Endothelial cell of hepatic sinusoid (primary cell): ENCODE measurements around the gene SYNGR2.

Experiments used
- in situ Hi-C: cut with HindIII; loops from 2 replicates; pipeline ENCODE4 v1.10.0; 2017; ENCODE audit warnings: low sequenced_read_pairs

Gene SYNGR2

GRCh38 chr17:78129351-78130089, 38.9 kb upstream of the SYNGR2 start:
- in situ Hi-C loops, result no loop called here

GRCh38 chr17:78130090-78130436, 38.3 kb upstream of the SYNGR2 start:
- in situ Hi-C loops, result no loop called here

DNA sequence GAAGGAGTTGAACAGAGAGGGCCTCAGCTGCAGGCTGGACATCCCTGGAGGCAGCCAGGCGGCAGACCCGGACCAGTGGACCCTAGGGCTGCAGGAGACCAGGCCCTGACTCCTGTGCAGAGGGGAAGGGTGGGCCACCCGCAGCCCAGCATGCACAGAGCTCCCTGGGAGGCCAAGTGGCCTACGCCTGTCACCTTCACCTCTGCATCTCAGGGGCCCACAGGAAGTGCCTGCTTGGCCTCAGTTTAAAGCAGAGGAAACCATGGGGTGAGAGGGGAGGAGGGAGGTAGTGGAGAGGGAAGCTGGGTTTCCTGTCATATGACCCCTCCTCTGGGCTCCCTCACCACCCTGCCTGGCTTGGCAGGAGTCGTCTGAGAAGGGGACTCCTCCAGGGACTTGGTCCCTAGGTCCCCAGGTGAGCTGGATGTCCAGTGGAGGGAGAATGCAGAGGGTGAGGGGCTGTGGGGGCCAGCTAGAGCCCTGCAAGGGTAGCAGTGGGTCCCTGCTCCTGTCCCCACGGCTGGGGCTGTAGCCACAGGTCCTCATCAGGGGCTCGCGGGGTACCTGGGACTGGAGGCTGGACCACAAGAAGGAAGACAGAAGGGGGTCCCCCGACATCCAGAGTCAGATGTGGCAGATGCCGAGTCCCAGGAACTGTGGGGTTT, 37.8 kb upstream of the SYNGR2 start, which contains the start of gene TMC8:
Gene TMC8, plus strand, starts transcription at position 335 of the 665 bp plus-strand sequence. CDS start 818 bp downstream, outside the sequence.
- in situ Hi-C loops, result no loop called here

- in situ Hi-C loops, result no loop called here
These were observed 37.0 kb upstream of the SYNGR2 start for GRCh38 chr17:78131172-78132083.

DNA sequence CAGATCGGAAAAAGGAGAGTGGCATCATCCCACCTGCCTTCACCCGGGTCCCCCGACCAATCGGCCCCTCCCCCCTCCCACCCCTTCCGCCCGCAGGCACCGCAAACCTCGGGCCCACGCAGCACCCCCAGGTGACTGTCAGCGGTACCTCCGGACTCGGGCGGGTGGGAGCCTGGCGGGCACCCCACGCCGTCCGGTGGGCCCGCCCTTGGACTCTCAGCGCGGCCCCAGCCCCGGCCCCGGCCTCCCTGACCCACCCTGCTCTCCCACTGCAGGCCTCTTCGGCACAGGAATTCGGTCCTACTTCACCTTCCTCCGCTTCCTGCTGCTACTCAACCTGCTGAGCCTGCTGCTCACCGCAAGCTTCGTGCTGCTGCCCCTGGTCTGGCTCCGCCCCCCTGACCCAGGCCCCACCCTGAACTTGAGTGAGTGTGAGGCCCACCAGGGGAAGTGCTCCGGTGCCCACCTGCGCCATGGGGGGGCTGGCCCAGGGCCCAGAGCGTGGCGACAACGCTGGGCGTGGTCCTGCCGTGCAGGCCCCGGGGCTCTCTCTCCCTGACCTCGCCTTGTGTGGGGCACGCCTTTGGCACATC, 36.2 kb upstream of the SYNGR2 start:
- in situ Hi-C loops, result no loop called here

- in situ Hi-C loops, result no loop called here
These were observed 35.6 kb upstream of the SYNGR2 start for GRCh38 chr17:78132767-78133178.

DNA sequence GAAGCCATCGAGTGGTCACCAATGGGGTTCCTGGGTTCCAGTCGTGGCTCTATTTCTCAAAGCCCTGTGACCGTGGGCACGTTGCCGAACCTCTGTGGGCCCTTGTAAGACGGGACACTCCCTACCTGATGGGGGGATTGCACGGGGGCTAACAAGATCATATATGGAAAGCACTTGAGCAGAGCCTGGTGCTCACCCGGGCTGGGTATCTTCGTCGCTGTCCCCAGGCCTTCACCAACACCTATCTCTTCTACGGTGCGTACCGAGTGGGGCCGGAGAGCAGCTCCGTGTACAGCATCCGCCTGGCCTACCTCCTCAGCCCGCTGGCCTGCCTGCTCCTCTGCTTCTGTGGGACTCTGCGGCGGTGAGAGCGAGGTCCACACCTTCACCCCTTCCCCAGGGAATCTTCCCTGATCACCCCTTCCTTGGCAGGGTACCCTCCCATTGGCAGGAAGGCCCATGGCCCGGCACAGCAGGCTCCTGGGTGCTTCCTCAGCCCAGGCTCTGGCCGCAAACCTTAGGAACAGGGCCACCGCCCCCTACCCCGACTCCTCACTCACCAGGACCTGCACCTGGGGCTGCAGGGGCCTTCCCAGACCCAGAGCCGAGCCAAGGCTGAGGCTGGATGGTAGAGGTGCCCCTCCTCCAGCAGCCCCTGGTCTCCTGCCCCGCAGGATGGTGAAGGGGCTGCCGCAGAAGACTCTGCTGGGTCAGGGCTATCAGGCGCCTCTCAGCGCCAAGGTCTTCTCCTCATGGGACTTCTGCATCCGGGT, 35.0 kb upstream of the SYNGR2 start:
- in situ Hi-C loops, result no loop called here

DNA sequence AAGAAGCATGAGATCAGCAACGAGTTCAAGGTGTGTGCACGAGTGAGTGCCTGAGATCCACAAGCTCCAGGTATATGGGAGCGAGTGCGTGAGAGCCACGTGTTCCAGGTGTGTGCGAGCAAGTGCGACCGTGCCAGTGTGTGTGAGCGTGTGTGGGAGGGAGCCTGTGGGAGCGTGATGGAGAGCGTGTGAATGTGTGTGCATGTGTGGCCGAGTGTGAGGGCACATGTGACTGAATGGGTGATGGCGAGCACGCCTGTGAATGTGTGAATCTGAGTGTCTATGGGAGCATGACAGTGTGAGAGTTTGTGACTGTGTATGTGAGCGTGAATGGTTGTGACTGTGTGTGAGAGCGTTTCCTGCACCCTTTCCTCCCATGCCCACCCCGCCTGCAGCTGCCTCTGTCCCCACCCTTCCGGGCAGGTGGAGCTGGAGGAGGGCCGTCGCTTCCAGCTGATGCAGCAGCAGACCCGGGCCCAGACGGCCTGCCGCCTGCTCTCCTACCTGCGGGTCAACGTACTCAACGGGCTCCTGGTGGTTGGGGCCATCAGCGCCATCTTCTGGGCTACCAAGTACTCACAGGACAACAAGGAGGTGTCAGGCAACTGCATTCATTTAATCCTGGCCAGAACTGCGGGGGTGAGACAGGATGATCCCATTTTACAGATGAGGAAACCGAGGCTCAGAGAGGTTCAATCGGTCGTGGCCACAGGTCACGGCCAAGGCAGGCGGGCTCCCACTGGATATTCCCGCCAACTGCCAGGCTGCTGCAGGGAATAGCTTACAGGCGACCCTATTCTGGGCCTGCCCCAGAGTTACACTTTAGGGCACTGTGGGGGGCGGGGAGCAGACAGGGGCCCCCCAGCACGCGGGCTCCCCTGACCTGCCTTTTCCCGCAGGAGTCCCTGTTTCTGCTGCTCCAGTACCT, 34.1 kb upstream of the SYNGR2 start:
- in situ Hi-C loops, result no loop called here

- in situ Hi-C loops, result no loop called here
These were observed 33.4 kb upstream of the SYNGR2 start for GRCh38 chr17:78134899-78135385.

DNA sequence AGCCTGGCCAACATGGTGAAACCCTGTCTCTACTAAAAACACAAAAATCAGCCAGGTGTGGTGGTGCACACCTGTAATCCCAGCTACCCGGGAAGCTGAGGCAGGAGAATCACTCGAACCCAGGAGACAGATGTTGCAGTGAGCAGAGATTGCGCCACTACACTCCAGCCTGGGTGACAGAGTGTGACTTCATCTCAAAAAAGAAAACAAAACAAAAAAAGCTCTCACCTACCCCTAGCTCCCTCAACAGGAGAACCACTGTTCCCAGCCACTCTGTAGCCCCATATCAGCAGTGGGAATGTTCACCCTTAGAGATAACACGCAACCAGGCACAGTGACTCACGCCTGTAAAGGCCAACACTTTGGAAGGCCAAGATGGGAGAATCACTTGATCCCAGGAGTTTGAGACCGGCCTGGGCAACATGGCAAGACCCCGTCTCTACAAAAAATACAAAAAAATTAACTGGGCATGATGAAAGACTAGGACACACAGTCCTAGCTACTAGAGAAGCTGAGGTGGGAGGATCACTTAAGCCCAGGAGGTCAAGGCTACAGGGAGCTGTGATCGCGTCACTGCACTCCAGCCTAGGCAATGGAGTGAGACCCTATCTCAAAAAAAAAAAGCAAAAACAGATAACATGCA, 32.4 kb upstream of the SYNGR2 start:
- in situ Hi-C loops, result no loop called here

GRCh38 chr17:78137392-78138203, 30.8 kb upstream of the SYNGR2 start:
- in situ Hi-C loops, result no loop called here

DNA sequence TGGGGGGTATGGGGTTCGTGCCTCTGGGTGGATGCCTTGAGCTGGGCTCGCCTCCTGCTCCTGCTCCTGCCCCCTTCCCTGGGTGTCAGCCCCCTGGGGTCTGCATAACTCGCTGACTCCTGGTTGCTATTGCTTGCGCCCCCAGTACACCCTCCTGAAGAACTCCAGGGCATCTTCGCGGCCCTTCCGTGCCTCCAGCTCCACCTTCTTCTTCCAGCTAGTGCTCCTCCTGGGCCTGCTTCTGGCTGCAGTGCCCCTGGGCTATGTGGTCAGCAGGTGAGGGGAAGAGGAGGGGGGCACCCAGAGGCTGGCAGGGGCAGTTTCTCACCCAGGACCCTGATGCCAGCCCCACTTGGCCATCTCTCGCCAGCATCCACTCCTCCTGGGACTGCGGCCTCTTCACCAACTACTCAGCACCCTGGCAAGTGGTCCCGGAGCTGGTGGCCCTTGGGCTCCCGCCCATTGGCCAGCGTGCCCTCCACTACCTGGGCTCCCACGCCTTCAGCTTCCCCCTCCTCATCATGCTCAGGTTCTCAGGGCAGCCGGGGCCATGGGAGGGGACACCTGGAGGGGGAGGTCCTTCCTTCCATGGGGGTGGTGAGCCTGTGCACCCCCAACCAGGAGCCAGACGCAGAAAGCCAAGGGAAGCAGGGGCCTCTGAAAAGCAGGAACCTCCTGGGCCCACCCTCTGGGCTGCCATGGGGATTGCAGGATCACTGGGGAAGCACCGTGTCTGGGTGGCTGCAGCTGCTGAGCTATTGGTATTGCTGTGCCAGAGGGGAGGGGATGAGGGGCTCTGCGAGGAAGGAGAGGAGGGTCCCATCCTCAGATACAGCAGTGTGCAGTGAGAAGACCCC, 29.9 kb upstream of the SYNGR2 start:
- in situ Hi-C loops, result no loop called here

GRCh38 chr17:78139861-78140168, 28.6 kb upstream of the SYNGR2 start:
- in situ Hi-C loops, result loop anchor here (5.0 kb wide), 2 partner anchors 53 to 57 kb away; no protein-coding TSS in a partner anchor

GRCh38 chr17:78140169-78141051, 28.0 kb upstream of the SYNGR2 start:
- in situ Hi-C loops, result loop anchor here (5.0 kb wide), 2 partner anchors 53 to 57 kb away; no protein-coding TSS in a partner anchor

GRCh38 chr17:78141437-78142118, 26.8 kb upstream of the SYNGR2 start:
- in situ Hi-C loops, result loop anchor here (5.0 kb wide), 2 partner anchors 54 to 56 kb away; no protein-coding TSS in a partner anchor
